Activated CD4-positive, alpha-beta T cell treated with anti-CD3 and anti-CD28 coated beads, Interleukin-2, amount 50 U/mL, for 16 hours (primary cell): Measurements from ENCODE around the gene CROCC.
"Not testable (repeated sequence)": the region's sequence is repeated elsewhere in the genome, so short reads cannot be mapped to it uniquely, and the experiment has no call there.

Experiments
- DNase-seq: peaks from one replicate; pipeline ENCODE4 v3.0.0-alpha.2; 2020

Gene CROCC

GRCh38 chr1:16916036-16916880 is 5.5 kb upstream of the CROCC start:
- not testable (repeated sequence) for DNase-seq

DNA sequence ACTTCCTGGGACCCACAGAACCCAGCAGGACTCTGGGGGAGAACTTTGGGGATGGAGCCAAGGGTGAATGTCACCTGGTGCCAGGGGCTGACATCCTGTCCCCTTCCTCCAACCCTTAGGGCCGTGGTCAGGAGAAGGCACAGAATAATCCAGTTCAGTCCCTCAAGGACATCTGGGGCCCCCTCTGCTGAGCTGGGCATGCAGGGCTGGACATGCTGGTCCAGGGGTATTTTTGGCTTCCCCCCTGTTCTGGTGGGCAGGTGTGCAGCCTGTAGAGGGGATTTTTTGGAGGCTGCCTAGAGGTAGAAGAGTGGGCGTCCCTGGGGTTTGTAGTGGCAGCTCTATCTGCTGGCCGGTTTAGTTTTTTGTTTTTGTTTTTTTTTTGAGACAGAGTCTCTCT is 3.4 kb upstream of the CROCC start:
- no peak for DNase-seq

GRCh38 chr1:16918936-16919665 is 2.6 kb upstream of the CROCC start:
- not testable (repeated sequence) for DNase-seq

DNA sequence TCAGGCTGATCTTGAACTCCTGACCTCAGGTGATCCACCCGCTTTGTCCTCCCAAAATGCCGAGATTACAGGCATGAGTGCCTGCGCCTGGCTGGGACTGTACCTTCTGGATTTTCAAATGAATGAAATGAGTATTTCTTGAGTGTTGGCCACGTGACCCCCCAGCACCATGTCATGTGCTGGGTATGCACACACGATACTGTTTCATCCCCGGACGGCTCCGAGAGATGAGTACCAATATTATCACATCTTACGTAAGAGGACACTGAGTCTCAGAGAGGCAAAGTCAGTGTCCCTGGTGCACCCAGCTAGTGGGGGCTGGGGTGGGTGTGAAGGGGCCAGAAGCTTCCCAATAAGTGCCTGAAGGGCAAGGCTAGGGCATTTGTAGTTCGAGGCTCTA is 780 bp upstream of the CROCC start:
- DNase-seq: no peak

DNA sequence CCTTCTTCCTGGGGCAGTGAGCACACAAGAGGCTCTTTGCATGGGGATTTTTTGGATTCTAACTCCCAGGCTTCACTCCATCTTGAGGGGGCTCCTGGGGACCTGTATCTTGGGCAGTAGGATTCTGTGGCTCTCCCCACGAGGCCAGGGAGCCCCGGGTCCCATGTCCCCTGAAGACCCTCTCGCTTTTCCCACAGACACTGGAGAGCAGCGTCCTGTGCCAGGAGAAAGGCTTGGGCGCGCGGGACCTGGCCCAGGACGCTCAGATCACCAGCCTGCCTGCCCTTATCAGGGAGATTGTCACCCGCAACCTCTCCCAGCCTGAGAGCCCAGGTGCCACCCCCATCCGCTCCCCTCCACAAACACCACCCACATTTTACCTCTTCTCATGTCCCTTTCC is 735 bp downstream of the CROCC start:
- DNase-seq: no peak

DNA sequence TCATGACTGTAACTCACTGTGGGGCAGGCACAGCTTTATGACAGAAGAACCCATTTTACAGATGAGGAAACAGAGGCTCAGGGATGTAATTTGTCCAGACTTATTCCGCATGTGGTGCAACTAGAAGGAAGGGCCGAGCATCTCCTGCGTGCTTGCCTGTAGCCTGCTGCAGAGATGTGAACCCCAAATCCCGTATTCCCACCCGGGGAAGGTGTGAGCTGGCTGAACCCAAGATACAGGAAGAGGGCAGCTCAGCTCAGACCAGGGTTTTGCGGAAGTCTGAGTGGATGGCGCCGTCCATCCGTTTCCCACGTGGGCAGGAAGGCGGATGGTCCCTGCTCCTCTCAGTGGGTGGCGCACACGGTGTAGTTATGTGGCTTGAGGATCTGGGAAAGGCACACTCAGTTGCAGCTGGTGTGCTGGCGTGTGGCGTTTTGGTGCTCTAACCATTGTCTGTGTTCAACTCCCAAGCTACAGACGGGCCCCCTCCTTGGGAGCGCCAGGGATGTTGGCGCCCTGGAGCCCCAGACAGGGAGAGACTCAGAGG is 1.2 kb downstream of the CROCC start:
- DNase-seq: no peak

- no peak for DNase-seq
These were observed 2.6 kb downstream of the CROCC start for GRCh38 chr1:16924216-16924918.

DNA sequence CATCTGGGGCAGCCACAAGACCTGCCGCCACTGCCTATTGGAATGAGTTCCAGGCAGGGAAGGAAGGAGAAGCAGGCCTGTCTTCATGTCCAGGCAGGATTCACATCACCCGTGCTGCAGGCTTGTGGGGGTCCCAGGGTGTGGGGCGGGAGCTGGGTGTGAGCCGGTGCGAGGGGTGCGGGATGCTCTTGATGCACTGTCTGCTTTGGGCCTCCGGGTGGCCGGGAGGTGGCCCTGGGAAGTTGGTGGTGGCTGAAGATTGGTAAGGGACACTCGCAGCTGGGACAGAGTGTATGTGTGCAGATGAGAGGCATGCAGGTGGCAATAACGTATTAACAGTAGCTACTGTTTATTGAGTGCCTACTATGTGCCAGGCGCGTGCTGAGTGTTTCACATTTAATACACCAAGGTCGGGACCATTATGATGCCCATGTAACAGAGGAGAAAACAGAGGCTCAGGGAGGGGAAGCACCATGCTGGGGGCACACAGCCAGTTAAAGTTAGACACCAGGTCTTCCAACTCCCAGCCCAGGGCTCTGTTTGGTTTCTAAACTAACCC is 3.3 kb downstream of the CROCC start:
- DNase-seq: no peak

DNA sequence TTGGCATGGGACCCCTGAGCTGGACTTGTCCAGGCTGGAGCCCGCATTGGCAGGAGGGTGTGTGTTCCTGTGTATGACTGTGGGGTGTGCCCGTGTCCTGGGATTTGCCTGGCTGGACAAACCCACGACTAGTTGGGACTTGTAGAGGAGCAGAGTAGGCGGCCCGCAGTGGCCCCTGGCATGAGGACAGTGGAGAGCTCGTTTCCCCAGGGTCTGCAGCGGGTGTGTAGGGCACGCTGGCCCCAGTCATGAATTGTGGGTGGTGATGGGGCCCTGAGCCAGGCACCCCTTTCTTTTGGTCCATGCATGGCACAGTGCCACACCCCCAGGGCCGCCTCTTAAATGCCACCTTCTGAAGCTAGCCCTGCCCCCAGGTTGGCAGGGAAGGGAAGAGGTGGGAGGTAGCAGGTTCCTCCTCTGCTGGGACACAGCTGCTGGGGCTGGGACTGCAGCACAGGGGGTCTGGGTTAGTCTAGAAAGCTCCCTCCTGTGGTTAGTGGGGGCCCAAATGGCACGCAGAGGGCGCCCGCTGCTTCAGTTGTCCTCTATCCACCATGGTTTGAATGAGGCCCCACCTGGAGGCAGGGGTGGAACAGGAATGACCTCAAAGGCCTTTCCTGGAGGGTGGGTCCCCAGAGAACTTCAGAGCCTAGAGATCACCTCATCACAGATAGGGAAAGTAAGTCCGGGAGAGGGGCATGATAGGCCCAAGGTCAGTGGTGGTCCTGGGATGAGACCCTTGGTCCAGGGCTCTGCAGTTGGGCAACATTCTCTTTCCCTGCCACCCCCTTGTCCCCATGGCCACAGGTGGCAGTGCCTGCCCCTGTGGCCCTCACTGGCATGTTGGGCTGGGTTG is 4.1 kb downstream of the CROCC start:
- no peak for DNase-seq

DNA sequence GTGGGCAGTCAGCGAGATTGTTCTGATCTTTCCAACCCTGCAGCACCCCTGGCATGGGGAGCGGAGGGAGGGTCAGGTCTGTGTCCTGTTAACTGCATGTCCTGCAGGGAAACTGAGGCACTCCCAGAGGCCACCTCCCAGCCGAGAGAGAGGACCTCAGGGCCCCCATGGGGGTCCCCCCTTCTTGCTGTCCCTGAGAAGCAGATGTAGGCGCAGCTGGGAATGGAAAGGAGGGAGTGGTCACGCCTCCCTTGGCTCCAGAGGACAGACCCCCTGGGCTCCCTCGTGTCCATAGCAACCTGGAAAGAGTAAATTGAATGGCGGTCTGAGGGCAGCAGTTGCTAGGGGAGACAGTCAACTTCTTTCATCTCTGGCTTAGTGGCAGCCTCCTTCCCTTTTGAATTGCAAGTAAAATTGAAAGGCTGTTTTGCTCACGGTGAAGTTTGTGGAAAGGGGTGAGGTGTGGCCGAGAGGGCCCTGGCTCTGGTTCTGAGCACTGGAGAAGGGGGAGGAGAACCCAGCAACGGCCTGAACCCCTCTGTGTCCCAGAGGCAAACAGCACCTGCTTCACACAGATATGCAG is 4.9 kb downstream of the CROCC start:
- DNase-seq: no peak

DNA sequence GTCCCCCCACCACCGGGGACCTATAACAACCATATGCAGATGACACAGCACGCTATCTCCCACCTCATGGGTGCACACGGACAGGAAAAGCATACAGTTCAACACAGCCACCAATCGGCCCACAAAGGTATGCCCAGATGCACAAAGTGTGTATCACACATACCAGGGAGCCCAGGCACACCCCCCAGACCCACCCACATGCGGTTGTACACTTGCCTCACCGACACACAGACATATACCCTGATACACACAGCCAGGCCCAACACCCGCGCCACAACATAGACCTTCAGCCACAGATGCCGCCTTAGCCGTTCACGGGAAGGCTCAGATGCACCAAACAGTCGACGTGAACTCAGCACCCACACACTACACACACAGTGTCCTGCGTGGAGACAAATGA is 5.5 kb downstream of the CROCC start:
- no peak for DNase-seq

GRCh38 chr1:16927711-16928485 is 6.2 kb downstream of the CROCC start:
- no peak for DNase-seq

DNA sequence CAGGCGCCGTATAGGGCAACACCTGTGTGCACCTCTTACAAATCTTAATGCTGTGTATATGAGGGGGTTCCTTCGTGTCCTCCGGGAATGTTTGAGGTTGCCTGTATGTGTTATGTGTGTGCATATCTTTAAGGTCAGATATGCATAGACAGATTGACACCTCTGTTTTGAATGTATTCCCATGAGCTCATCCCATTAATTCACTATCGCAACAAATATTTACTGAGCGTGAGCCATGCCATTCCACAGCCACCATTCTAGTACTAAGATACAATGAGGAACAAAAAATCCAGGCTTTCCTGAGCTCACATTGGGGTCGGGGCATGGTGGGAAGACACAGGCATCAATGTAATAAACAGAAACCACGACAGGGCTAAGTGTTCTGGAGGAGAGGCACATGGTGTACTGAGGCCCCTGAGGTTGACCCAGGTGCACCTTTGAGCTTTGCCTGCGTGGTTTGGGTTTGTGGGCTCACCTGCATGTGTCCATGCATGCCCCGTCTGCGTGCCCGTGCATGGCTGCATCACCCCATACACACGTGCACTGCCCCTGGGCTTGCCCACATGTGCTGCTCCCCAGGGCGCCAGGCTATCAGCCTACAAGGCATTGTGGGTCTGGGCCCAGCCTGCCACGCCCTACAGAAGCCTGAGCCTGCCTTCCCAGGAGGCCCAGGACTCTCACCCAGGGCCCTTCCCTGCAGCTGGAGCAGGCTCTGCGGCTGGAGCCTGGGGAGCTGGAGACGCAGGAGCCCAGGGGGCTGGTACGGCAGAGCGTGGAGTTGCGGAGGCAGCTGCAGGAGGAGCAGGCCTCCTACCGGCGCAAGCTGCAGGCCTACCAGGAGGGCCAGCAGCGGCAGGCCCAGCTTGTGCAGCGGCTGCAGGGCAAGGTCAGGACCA is 7.7 kb downstream of the CROCC start:
- DNase-seq: not testable (repeated sequence)

GRCh38 chr1:16931206-16931934 is 9.6 kb downstream of the CROCC start:
- not testable (repeated sequence) for DNase-seq

GRCh38 chr1:16933945-16934344 is 12.2 kb downstream of the CROCC start:
- not testable (repeated sequence) for DNase-seq

DNA sequence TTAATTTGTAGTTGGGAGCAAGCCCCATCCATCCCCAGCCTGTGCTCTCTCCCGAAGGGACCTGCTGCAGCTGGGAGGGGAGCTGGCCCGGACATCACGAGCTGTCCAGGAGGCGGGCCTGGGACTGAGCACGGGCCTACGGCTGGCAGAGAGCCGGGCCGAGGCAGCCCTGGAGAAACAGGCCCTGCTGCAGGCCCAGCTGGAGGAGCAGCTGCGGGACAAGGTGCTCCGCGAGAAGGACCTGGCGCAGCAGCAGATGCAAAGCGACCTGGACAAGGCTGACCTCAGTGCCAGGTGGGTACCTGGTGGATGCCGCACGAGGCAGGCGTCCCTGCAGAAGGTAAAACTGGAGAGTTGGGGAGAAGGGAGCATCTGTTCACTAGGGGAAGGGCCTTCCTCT is 14.8 kb downstream of the CROCC start:
- not testable (repeated sequence) for DNase-seq

- DNase-seq: no peak
These were observed 16.9 kb downstream of the CROCC start for GRCh38 chr1:16938351-16939321.
